ENCODE data around the gene TSPAN15.

DNA sequence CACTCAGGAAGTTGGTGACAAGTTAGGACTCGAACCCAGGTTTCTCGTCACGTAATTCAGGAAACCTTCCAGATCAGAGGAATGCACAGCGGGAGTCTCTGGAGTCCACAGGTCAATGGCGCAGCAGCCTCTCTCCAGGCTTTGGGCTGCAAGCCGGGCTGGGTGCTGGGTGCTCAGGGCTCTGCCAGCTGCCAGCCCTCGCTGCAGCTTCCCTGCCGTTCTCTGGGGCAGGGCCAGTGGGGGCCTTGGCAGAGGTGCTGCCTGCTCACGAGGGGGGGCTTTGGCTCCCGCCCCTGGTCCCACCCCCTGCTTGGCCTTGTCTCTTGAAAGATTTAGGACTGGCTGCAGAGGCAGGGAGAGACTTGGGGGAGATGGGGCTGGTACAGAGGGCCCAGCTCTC, 34.6 kb upstream of the TSPAN15 start, which contains the start of gene TACR2:
- TF ChIP-seq, protein P1, sequence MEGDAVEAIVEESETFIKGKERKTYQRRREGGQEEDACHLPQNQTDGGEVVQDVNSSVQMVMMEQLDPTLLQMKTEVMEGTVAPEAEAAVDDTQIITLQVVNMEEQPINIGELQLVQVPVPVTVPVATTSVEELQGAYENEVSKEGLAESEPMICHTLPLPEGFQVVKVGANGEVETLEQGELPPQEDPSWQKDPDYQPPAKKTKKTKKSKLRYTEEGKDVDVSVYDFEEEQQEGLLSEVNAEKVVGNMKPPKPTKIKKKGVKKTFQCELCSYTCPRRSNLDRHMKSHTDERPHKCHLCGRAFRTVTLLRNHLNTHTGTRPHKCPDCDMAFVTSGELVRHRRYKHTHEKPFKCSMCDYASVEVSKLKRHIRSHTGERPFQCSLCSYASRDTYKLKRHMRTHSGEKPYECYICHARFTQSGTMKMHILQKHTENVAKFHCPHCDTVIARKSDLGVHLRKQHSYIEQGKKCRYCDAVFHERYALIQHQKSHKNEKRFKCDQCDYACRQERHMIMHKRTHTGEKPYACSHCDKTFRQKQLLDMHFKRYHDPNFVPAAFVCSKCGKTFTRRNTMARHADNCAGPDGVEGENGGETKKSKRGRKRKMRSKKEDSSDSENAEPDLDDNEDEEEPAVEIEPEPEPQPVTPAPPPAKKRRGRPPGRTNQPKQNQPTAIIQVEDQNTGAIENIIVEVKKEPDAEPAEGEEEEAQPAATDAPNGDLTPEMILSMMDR (IDR thresholded peaks at IDR 0.05): no peak
- no peak for TF ChIP-seq POLR2A (IDR thresholded peaks at IDR 0.05)
